GM19395 (cell line): Measurements from ENCODE around the gene MLLT6.

Source experiments
- ATAC-seq: cut with Tn5 transposase; IDR thresholded peaks from one replicate; pipeline ENCODE4 v1.9.1; 2021; ENCODE audit warnings: mild to moderate bottlenecking, moderate library complexity; ENCODE audit not compliant: unreplicated experiment

MLLT6 gene

DNA sequence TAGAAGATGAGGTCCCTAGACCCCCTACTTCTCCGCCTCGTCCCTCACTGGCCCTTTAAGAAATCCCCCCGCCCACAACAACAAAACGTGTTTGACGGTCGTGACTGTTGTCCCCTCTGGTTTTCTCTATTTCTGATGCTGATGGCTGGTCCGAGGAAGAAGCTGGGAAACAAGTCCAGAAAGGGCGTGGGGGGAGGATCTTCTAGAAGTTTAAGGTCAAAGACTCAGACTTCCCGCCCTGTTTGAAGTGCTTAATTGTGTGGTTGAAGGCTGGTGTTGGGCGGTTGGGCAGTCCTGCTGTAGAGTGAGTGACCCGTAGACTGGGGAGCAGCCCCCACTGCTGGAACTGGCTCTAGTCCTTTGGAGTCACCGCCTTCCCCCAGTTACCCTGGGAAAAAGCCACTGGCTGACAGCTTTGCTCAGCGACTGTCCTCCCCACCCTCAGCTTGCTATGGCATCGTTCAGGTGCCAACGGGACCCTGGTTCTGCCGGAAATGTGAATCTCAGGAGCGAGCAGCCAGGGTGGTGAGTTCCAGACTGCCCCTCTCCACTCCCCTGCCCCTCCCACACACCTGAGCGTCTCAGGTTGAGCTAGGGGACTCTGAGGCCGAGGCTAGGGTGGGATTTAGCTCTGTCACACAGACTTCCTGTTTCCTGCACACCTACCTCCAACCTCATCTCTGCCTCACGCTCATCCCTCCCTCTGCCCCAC is 1.6 kb downstream of the MLLT6 start:
- ATAC-seq, result no peak

- ATAC-seq, result no peak
Observed at GRCh38 chr17:38707678-38708351, 2.7 kb downstream of the MLLT6 start.

DNA sequence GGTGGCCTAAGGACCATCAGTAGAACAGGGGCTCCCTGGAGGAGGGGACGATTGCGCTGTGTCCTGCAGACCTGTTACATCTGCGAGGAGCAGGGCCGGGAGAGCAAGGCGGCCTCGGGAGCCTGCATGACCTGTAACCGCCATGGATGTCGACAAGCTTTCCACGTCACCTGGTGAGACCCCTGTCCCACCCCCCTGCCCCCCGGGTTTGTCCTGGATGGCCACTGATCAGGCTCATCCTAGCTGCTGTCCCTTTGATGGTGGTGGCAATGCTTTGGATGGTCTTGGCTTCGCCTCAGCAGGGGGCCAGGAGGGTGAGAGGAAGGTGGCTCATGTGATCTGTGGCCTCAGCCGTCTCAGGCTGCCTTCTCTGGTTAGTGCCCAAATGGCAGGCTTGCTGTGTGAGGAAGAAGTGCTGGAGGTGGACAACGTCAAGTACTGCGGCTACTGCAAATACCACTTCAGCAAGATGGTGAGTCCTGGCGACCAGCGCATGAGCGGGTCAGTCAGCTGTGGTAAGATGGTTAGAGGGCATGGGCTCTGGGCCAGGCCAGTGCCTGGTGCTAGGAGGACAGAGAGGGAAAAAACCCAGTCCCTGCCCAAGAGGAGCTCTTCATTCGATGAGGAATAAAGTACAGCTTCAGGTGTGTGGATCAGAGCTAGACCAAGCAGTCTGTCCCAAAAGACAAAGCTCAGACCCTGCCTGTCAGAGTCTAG is 4.2 kb downstream of the MLLT6 start:
- no peak for ATAC-seq

GRCh38 chr17:38709864-38710603 is 5.0 kb downstream of the MLLT6 start:
- ATAC-seq, result no peak

DNA sequence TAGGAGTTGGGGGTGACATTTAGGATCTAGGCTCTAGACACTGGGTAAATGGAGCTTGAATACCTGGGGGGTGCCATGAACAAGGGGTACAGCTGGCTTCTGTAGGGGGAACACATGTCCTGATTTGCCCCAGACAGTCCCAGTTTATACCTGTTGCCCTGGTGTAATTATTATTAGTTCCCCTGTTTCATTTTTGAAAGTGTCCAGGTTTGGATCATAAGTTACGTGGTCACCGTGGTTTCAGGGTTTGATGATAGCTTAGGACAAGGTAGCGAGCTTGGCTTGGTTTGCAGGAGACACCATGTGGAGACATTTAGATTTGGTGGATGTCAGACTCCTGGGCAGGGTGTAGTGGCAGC is 5.5 kb downstream of the MLLT6 start:
- ATAC-seq, result no peak

DNA sequence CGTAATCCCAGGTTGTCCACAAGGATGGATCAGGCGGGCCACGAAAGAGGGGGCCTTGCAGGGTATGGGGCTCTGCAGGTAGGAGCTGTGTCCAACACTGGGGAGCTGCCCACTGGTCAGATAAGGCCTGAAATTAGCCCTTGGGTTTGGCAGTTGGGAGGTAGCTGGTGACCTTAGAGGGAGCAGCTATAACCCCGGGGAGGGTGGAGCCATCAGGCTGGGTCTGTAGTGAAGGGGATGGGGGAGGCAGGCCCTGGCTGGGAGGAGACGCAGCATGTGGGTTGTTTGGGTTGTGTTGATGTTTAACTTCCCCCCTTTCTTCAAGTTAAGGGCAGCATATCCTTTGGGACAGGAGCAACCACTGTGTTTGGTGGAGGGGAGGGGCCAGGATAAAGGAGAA is 5.9 kb downstream of the MLLT6 start:
- ATAC-seq, result no peak

GRCh38 chr17:38711792-38712571 is 6.9 kb downstream of the MLLT6 start:
- ATAC-seq, result no peak

DNA sequence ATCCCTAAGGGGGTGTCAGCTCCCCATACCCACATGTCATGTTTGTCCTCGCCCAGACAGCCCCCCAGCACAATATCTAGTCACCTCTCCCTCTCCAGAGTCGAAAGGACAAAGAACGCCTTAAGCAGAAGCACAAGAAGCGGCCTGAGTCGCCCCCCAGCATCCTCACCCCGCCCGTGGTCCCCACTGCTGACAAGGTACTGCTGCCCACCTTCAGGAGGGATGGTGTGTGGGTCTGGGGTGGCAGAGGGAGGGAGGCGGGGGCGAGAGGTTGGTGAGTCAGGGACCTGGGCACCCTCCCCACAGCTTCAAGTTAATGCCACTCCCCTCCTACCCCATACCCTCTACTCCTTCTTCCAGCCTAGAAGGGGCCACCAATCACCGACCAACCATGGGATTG is 7.5 kb downstream of the MLLT6 start:
- ATAC-seq, result no peak

- ATAC-seq, result no peak
Observed at GRCh38 chr17:38713456-38714075, 8.5 kb downstream of the MLLT6 start.

GRCh38 chr17:38715216-38715943 is 10.3 kb downstream of the MLLT6 start:
- ATAC-seq, result no peak

- ATAC-seq, result no peak
Observed at GRCh38 chr17:38716368-38717005, 11.4 kb downstream of the MLLT6 start.

GRCh38 chr17:38717139-38717745 is 12.2 kb downstream of the MLLT6 start:
- ATAC-seq, result no peak

GRCh38 chr17:38719289-38719942 is 14.3 kb downstream of the MLLT6 start:
- no peak for ATAC-seq

- no peak for ATAC-seq
Observed at GRCh38 chr17:38719943-38720641, 15.0 kb downstream of the MLLT6 start.

GRCh38 chr17:38720941-38721340 is 15.9 kb downstream of the MLLT6 start:
- ATAC-seq, result no peak

DNA sequence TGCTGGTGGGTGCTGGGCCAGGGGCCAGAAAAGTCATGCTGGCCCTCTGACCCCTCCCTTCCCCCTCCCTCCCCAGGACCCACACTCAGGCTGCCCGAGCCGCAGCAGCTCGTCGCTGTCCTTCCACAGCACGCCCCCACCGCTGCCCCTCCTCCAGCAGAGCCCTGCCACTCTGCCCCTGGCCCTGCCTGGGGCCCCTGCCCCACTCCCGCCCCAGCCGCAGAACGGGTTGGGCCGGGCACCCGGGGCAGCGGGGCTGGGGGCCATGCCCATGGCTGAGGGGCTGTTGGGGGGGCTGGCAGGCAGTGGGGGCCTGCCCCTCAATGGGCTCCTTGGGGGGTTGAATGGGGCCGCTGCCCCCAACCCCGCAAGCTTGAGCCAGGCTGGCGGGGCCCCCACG is 16.7 kb downstream of the MLLT6 start:
- no peak for ATAC-seq

DNA sequence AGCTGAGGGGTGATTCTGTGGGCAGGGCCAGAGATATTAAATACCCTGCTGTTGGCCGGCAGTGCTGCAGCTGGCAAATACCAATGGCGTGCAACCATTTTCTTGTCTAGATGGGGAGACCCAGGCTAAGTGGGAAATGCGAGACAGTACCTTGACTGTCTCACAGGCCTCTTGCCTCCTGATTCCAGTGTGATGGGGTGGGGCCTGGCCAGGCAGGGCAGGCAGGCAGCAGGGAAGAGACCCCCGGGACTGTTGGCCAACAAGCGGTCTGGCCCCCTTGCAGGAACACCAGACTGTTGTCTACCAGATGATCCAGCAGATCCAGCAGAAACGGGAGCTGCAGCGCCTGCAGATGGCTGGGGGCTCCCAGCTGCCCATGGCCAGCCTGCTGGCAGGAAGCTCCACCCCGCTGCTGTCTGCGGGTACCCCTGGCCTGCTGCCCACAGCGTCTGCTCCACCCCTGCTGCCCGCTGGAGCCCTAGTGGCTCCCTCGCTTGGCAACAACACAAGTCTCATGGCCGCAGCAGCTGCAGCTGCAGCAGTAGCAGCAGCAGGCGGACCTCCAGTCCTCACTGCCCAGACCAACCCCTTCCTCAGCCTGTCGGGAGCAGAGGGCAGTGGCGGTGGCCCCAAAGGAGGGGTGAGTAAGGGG is 19.4 kb downstream of the MLLT6 start:
- ATAC-seq, result no peak
